Measurements from ENCODE around the gene WDR1.

DNA sequence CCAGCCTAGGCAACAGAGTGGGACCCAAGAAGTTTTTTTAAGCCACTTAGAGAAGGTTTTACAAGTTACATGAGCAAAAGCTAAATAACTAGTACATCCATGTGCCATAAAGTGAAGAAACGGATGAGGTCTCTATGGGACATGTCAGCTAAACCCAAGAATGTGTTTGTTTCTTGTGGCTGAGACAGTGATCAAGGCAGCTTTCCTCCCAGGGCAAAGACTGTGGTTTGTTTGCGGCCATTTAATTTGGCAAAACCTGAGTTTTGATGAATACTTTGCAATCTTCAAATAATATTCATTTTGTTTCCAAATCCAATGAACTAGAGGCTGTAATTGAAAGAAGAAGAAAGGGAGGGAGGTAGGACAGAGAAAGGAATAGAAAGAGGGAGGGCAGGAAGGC is 50.4 kb downstream of the WDR1 start:
- TF ChIP-seq CTCF (IDR thresholded peaks at IDR 0.05) (no peak), POLR2A (IDR thresholded peaks at IDR 0.05; ENCODE audit: low read depth) (no peak), EP300 (IDR thresholded peaks at IDR 0.05) (no peak), POLR2AphosphoS5 (IDR thresholded peaks at IDR 0.05) (no peak)
